ENCODE measurements around the gene TULP4.
"Not testable (repeated sequence)": the region's sequence is repeated elsewhere in the genome, so short reads cannot be mapped to it uniquely, and the experiment has no call there.

The TULP4 gene

GRCh38 chr6:158387036-158387435, 74.8 kb downstream of the TULP4 start:
- Histone ChIP-seq H3K9ac (ENCODE audit: low read depth, low read length) (no peak overlapping the region), H3K4me1 (ENCODE audit: control insufficient read depth, insufficient read depth, low read length) (no peaks in the 10 kb centered on the region), H3K9me3 (ENCODE audit: control insufficient read depth, insufficient read depth, low read length) (peaks cover 4% of the 10 kb centered on the region), H3K4me3 (ENCODE audit: low read depth, low read length) (no peak overlapping the region), H3K27me3 (ENCODE audit: control insufficient read depth, insufficient read depth, low read length) (no peaks in the 10 kb centered on the region), H3K36me3 (ENCODE audit: control insufficient read depth, insufficient read depth, low read length) (no peaks in the 10 kb centered on the region)

GRCh38 chr6:158387578-158387977, 75.3 kb downstream of the TULP4 start:
- Histone ChIP-seq H3K4me1 (ENCODE audit: control insufficient read depth, insufficient read depth, low read length) (no peaks in the 10 kb centered on the region), H3K27me3 (ENCODE audit: control insufficient read depth, insufficient read depth, low read length) (no peaks in the 10 kb centered on the region), H3K4me3 (ENCODE audit: low read depth, low read length) (no peak overlapping the region), H3K9me3 (ENCODE audit: control insufficient read depth, insufficient read depth, low read length) (peaks cover 4% of the 10 kb centered on the region), H3K36me3 (ENCODE audit: control insufficient read depth, insufficient read depth, low read length) (no peaks in the 10 kb centered on the region), H3K9ac (ENCODE audit: low read depth, low read length) (no peak overlapping the region)

GRCh38 chr6:158388727-158389126, 76.5 kb downstream of the TULP4 start:
- H3K9ac ChIP-seq (ENCODE audit: low read depth, low read length) = no peak overlapping the region
- no peaks in the 10 kb centered on the region for H3K27me3 ChIP-seq (ENCODE audit: control insufficient read depth, insufficient read depth, low read length)
- peaks cover 11% of the 10 kb centered on the region for H3K9me3 ChIP-seq (ENCODE audit: control insufficient read depth, insufficient read depth, low read length)
- no peaks in the 10 kb centered on the region for H3K4me1 ChIP-seq (ENCODE audit: control insufficient read depth, insufficient read depth, low read length)
- peaks cover 3% of the 10 kb centered on the region for H3K36me3 ChIP-seq (ENCODE audit: control insufficient read depth, insufficient read depth, low read length)
- no peak overlapping the region for H3K4me3 ChIP-seq (ENCODE audit: low read depth, low read length)

GRCh38 chr6:158389193-158389919, 77.1 kb downstream of the TULP4 start:
- peaks cover 4% of the 10 kb centered on the region for H3K36me3 ChIP-seq (ENCODE audit: control insufficient read depth, insufficient read depth, low read length)
- no peak overlapping the region for H3K9ac ChIP-seq (ENCODE audit: low read depth, low read length)
- H3K4me3 ChIP-seq (ENCODE audit: low read depth, low read length) = no peak overlapping the region
- H3K27me3 ChIP-seq (ENCODE audit: control insufficient read depth, insufficient read depth, low read length) = no peaks in the 10 kb centered on the region
- no peaks in the 10 kb centered on the region for H3K4me1 ChIP-seq (ENCODE audit: control insufficient read depth, insufficient read depth, low read length)
- peaks cover 11% of the 10 kb centered on the region for H3K9me3 ChIP-seq (ENCODE audit: control insufficient read depth, insufficient read depth, low read length)

GRCh38 chr6:158391276-158391675, 79.0 kb downstream of the TULP4 start:
- Histone ChIP-seq H3K9ac (ENCODE audit: low read depth, low read length) (no peak overlapping the region), H3K4me3 (ENCODE audit: low read depth, low read length) (no peak overlapping the region), H3K27me3 (ENCODE audit: control insufficient read depth, insufficient read depth, low read length) (no peaks in the 10 kb centered on the region), H3K9me3 (ENCODE audit: control insufficient read depth, insufficient read depth, low read length) (peaks cover 7% of the 10 kb centered on the region), H3K36me3 (ENCODE audit: control insufficient read depth, insufficient read depth, low read length) (peaks cover 4% of the 10 kb centered on the region), H3K4me1 (ENCODE audit: control insufficient read depth, insufficient read depth, low read length) (no peaks in the 10 kb centered on the region)

GRCh38 chr6:158391977-158392376, 79.7 kb downstream of the TULP4 start:
- H3K27me3 ChIP-seq (ENCODE audit: control insufficient read depth, insufficient read depth, low read length); H3K9ac ChIP-seq (ENCODE audit: low read depth, low read length); H3K4me1 ChIP-seq (ENCODE audit: control insufficient read depth, insufficient read depth, low read length); H3K4me3 ChIP-seq (ENCODE audit: low read depth, low read length); H3K36me3 ChIP-seq (ENCODE audit: control insufficient read depth, insufficient read depth, low read length); H3K9me3 ChIP-seq (ENCODE audit: control insufficient read depth, insufficient read depth, low read length): not testable (repeated sequence)

- Histone ChIP-seq H3K27me3 (ENCODE audit: control insufficient read depth, insufficient read depth, low read length) (no peaks in the 10 kb centered on the region), H3K9me3 (ENCODE audit: control insufficient read depth, insufficient read depth, low read length) (peaks cover 7% of the 10 kb centered on the region), H3K36me3 (ENCODE audit: control insufficient read depth, insufficient read depth, low read length) (peaks cover 4% of the 10 kb centered on the region), H3K4me1 (ENCODE audit: control insufficient read depth, insufficient read depth, low read length) (no peaks in the 10 kb centered on the region), H3K4me3 (ENCODE audit: low read depth, low read length) (no peak overlapping the region), H3K9ac (ENCODE audit: low read depth, low read length) (no peak overlapping the region)
Measured at GRCh38 chr6:158396136-158396535, 83.9 kb downstream of the TULP4 start.

- Histone ChIP-seq H3K9me3 (ENCODE audit: control insufficient read depth, insufficient read depth, low read length) (peaks cover 7% of the 10 kb centered on the region), H3K9ac (ENCODE audit: low read depth, low read length) (no peak overlapping the region), H3K4me1 (ENCODE audit: control insufficient read depth, insufficient read depth, low read length) (no peaks in the 10 kb centered on the region), H3K4me3 (ENCODE audit: low read depth, low read length) (no peak overlapping the region), H3K36me3 (ENCODE audit: control insufficient read depth, insufficient read depth, low read length) (peaks cover 4% of the 10 kb centered on the region), H3K27me3 (ENCODE audit: control insufficient read depth, insufficient read depth, low read length) (no peaks in the 10 kb centered on the region)
Measured at GRCh38 chr6:158397578-158397977, 85.3 kb downstream of the TULP4 start.

- Histone ChIP-seq H3K9ac (ENCODE audit: low read depth, low read length) (no peak overlapping the region), H3K27me3 (ENCODE audit: control insufficient read depth, insufficient read depth, low read length) (no peaks in the 10 kb centered on the region), H3K9me3 (ENCODE audit: control insufficient read depth, insufficient read depth, low read length) (peaks cover 2% of the 10 kb centered on the region), H3K36me3 (ENCODE audit: control insufficient read depth, insufficient read depth, low read length) (peaks cover 4% of the 10 kb centered on the region), H3K4me1 (ENCODE audit: control insufficient read depth, insufficient read depth, low read length) (no peaks in the 10 kb centered on the region), H3K4me3 (ENCODE audit: low read depth, low read length) (no peak overlapping the region)
Measured at GRCh38 chr6:158398252-158399024, 86.2 kb downstream of the TULP4 start.

- no peaks in the 10 kb centered on the region for H3K9me3 ChIP-seq (ENCODE audit: control insufficient read depth, insufficient read depth, low read length)
- H3K9ac ChIP-seq (ENCODE audit: low read depth, low read length) = no peak overlapping the region
- H3K36me3 ChIP-seq (ENCODE audit: control insufficient read depth, insufficient read depth, low read length) = no peaks in the 10 kb centered on the region
- no peaks in the 10 kb centered on the region for H3K27me3 ChIP-seq (ENCODE audit: control insufficient read depth, insufficient read depth, low read length)
- no peak overlapping the region for H3K4me3 ChIP-seq (ENCODE audit: low read depth, low read length)
- H3K4me1 ChIP-seq (ENCODE audit: control insufficient read depth, insufficient read depth, low read length) = no peaks in the 10 kb centered on the region
Measured at GRCh38 chr6:158399040-158399700, 86.9 kb downstream of the TULP4 start.

- Histone ChIP-seq H3K36me3 (ENCODE audit: control insufficient read depth, insufficient read depth, low read length) (no peaks in the 10 kb centered on the region), H3K9me3 (ENCODE audit: control insufficient read depth, insufficient read depth, low read length) (no peaks in the 10 kb centered on the region), H3K4me1 (ENCODE audit: control insufficient read depth, insufficient read depth, low read length) (no peaks in the 10 kb centered on the region), H3K27me3 (ENCODE audit: control insufficient read depth, insufficient read depth, low read length) (no peaks in the 10 kb centered on the region), H3K4me3 (ENCODE audit: low read depth, low read length) (no peak overlapping the region), H3K9ac (ENCODE audit: low read depth, low read length) (no peak overlapping the region)
Measured at GRCh38 chr6:158402184-158402583, 89.9 kb downstream of the TULP4 start.
